ENCODE data around the gene IFITM5.

GRCh38 chr11:294780-295179, 4.5 kb downstream of the IFITM5 start:
- no peak for TF ChIP-seq POLR2AphosphoS5 (IDR thresholded peaks at IDR 0.05; ENCODE audit: insufficient read depth in 1 of 2, low read depth in 1 of 2)
- no peak for TF ChIP-seq POLR2A (IDR thresholded peaks at IDR 0.05)
